GM18868 (cell line): ENCODE measurements around the gene SLC4A4.

Experiments
- ATAC-seq: cut with Tn5 transposase; IDR thresholded peaks from one replicate; pipeline ENCODE4 v1.9.1; 2021; ENCODE audit warnings: mild to moderate bottlenecking, moderate library complexity; ENCODE audit not compliant: unreplicated experiment

The SLC4A4 gene

DNA sequence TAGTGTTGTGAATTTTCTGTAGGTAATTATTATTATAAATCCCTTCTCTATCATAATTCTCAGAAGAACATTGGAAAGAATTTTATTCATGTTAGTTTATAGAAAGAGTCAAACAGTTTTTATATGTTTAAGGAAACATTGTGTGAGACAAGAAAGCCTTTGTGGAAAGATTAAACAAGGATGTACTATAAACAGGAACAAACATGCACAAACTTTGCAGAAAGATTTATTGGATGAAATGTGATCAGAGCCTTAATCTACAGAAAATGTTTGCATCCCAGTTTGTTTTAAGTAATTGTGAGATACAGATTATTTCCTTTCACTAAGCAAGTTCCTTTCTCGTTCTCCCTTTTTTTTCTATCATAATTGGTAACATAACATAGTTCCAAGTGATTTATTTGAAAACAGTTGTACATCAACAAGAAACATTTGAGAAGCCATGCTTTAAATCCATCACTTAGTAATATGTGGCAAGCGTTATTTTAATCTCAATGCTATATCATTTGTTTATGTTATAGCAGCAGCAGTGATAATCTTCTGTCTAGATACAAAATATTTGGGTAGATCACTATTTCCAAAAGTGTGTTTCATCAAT, 129.4 kb downstream of the SLC4A4 start:
- no peak for ATAC-seq

DNA sequence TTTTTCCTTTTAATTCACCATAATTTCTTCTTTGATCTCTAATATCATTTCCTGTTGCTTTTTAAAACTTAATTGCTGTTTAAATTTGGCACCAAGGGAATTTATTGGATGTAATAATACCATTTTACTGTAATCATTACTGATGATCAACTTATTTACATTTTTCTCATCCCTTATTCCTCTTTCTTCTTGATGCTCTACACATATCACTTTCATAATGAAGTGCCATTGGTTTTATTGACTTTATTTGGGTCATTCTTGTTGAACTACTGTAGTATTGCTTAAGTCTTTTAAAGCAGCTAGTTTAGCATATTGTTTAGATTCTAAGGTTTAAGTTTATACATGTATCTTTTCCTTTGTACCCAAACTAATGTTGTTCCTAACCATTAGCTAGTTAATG, 130.7 kb downstream of the SLC4A4 start:
- no peak for ATAC-seq

DNA sequence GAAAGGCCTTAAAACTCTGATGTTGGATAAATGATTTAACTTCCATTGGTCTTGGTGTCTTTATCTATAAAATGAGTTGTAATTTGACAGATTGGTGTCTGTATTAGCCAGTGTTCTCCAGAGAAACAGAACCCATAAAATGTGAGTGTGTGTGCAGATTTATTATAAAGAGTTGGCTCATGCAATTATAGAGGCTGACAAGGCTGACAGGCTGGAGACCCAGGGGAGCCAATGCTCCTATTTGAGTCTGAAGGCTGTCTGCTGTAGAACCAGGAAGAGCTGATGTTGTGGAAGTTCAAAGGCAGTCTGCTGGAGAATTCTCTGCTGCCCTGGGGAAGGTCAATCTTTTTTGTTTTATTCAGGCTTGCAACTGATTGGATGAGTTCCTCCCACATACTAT, 131.7 kb downstream of the SLC4A4 start:
- no peak for ATAC-seq

- no peak for ATAC-seq
These were observed 134.1 kb downstream of the SLC4A4 start for GRCh38 chr4:71472946-71473345.

- ATAC-seq: no peak
These were observed 134.9 kb downstream of the SLC4A4 start for GRCh38 chr4:71473541-71474240.

DNA sequence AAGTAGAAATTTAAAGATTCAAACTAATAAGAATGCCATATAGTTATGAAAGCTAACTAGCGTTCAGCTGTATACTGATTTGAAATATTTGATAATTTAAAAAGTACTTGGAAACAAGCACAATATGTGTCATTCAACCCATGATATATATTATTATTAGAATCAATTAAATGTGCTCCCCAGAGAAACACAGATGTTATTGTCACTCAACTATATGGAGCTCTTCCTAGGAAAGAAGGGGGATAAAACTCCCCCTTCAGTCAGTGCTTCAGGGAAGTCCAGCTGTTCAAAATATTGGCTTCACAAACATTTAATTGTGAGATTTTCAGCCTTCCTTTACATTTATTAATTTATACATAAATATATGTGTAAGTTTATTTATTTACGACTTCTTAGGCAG, 135.9 kb downstream of the SLC4A4 start:
- ATAC-seq: no peak

DNA sequence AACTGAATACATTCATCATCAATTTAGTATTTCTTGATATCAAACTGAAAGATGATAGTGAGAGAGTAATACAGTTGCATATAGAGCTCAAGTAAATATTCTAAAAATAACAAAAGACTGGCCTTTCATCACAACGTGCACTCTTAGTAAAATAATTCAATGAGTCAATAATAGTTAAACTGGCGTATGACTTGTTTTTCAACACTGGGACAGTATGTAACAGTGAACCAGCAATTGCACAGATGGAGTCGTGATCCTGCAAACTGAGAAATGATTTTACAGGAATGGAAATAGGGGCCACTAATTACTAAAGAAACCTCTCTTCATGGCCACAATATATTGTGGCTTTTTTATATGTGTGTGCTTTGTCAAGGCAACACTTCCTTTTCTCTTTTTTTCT, 137.4 kb downstream of the SLC4A4 start:
- no peak for ATAC-seq

- no peak for ATAC-seq
These were observed 147.9 kb downstream of the SLC4A4 start for GRCh38 chr4:71486550-71487343.

- ATAC-seq: no peak
These were observed 148.6 kb downstream of the SLC4A4 start for GRCh38 chr4:71487344-71487920.

- ATAC-seq: no peak
These were observed 155.7 kb downstream of the SLC4A4 start for GRCh38 chr4:71494539-71494938.

- ATAC-seq: no peak
These were observed 156.6 kb downstream of the SLC4A4 start for GRCh38 chr4:71495454-71495853.

GRCh38 chr4:71497078-71497477, 158.3 kb downstream of the SLC4A4 start:
- ATAC-seq: no peak

GRCh38 chr4:71498002-71498401, 159.2 kb downstream of the SLC4A4 start:
- no peak for ATAC-seq

DNA sequence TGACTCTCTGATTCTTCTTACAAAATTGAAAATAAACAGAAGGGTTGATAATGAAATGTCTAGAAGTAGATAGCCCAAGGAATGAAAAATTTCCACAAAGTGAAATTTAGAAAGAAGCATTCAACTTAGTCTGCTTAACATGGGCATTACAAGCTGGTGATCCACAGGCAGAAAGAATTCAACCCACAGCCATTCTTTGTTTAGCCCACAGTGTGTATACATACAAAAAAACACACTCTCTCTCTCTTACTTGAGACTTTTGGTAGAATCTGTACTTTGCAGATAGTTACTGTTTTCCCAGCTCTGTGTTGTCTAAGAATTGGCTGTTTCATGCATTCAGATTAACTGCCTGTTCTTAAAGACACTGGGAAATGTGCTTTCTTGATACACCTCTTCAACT, 159.8 kb downstream of the SLC4A4 start:
- ATAC-seq: no peak

GRCh38 chr4:71501992-71502391, 163.2 kb downstream of the SLC4A4 start:
- ATAC-seq: no peak

DNA sequence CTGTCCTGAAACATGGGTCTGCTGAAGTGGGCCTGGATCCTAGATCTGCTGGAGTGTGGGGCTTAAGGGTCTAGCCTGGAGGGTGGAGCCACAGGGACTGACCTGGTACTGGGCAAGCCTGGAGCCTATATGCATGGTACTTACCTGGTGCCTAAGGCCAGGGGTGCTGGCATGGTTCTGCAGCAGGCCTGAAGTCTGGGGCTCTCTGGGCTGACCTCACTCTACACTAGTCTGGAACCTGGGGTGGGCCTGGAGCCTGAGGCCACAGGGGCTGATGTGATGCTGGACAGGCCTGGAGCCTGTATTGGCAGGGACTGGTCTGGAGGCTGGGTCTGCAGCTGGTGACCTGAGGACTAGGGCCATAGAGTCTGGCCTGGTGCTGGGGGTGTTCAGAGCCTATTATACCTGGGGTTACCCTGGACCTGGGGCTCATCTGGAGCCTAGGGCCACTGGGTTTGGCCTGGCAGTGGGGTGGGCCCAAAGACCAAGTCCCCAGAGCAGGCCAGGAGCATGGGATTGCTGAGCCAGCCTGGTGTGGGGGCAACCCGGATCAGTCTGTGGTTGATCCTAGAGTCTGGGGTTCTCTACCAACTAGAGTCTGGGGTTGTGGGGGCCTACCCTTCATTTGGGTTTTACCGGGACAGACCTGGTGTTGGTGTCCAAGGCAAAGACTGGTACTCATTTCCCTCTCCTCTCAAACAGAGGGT, 179.6 kb downstream of the SLC4A4 start:
- ATAC-seq: no peak

GRCh38 chr4:71520308-71520707, 181.5 kb downstream of the SLC4A4 start:
- ATAC-seq: no peak

GRCh38 chr4:71520850-71521249, 182.0 kb downstream of the SLC4A4 start:
- ATAC-seq: no peak

DNA sequence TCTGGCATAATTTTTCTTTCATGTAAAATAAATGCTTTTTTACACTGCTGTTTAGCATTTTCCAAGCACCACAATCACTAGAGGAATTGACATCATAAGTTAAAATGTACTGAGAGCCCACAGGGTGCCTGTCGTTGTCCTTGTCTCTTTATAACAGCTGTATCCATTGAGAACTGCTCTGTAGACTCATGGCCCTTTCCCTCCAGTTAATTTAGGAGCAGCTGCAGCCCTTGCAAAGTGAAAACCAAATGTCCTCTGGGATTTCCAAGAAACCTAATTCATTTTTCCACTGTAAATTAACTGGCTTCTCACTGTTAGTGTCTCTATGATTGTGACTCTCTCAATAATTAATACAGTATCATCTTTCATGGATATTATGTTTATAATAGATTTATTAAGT, 185.9 kb downstream of the SLC4A4 start:
- ATAC-seq: no peak

GRCh38 chr4:71526637-71527406, 188.0 kb downstream of the SLC4A4 start:
- ATAC-seq: peak; percentile 76
